Right ventricle myocardium inferior (tissue), 1 donor: ENCODE data around the gene SPATS2. TPM values are rescaled to one million over a fixed set of nuclear protein-coding genes. Genes with fewer than 3 reads are reported as not detected.

Experiments used
- total RNA-seq: library from RNA; stranded (reverse); fragmentation: NEBNext Ultra II Directional; extraction: Animal tissue kit (Norgen Biotek cat#: 25700); gene quantifications from one replicate; pipeline ENCODE4 v1.2.1, GENCODE V29; 2021
- donor health status: DM: no; HTN: yes; CAD: no; lungs with severe emphysema.

Gene SPATS2
- total RNA-seq, 1 donor from 2014 or later, result 6.4 TPM

Other genes starting within 250 kb of the SPATS2 start
- 510 TPM for gene TUBA1B, start 236.1 kb upstream of the SPATS2 start, total RNA-seq
- gene TUBA1A, start 178.4 kb upstream of the SPATS2 start, total RNA-seq, result 135 TPM
- gene TUBA1C, start 102.4 kb upstream of the SPATS2 start, total RNA-seq, result 86.2 TPM
- gene PRPH, start 72.3 kb upstream of the SPATS2 start, total RNA-seq, result 0.57 TPM
- 0.97 TPM for gene TROAP, start 44.2 kb upstream of the SPATS2 start, total RNA-seq
- not detected for gene C1QL4, start 30.3 kb upstream of the SPATS2 start, total RNA-seq
- not detected for gene DNAJC22, start 20.6 kb upstream of the SPATS2 start, total RNA-seq
- 0.27 TPM for gene KCNH3, start 171.6 kb downstream of the SPATS2 start, total RNA-seq
- 88.9 TPM for gene MCRS1, start 200.7 kb downstream of the SPATS2 start, total RNA-seq
- gene FAM186B, start 238.2 kb downstream of the SPATS2 start, total RNA-seq, result 0.62 TPM